A673 (cell line): ENCODE results near the gene PDE8B. TPM values are rescaled to one million over a fixed set of nuclear protein-coding genes. Genes with fewer than 3 reads are reported as not detected.

Experiments used
- BruUV-seq: library from RNA; stranded (reverse); fragments of 400-500 nt; replicated peaks from 2 replicates; lab custom pipeline; 2021; lab: Mats Ljungman, UMichigan
- CTCF ChIA-PET: fragments of 300-600 bp; sonication (Branson Sonifier 250); formaldehyde crosslinking; loops from one replicate; lab custom pipeline; 2022; ENCODE audit warnings: antibody characterized with exemption; lab: Charles Lee
- POLR2A ChIA-PET: fragments of 300-600 bp; sonication (Branson Sonifier 250); formaldehyde crosslinking; loops from one replicate; lab custom pipeline; 2022; ENCODE audit warnings: antibody characterized with exemption; ENCODE audit not compliant: low non-redundant PET; lab: Charles Lee
- DNase-seq: peaks from one replicate; pipeline ENCODE4 v3.0.0-alpha.2; 2015; ENCODE audit warnings: low spot score
- H3K27ac ChIP-seq: fragments of 200-600 bp; sonication (generic); 2 replicates; pipeline ENCODE4 v1.5.1; 2016; ENCODE audit warnings: mixed run types, low read depth, mild to moderate bottlenecking, mixed read lengths, antibody characterized with exemption, low read length; ENCODE audit not compliant: poor library complexity, severe bottlenecking
- H3K27me3 ChIP-seq: fragments of 200-600 bp; sonication (generic); replicated peaks from 2 replicates; pipeline ENCODE4 v1.6.1; 2017; ENCODE audit warnings: mixed run types, low read depth, mild to moderate bottlenecking, mixed read lengths, antibody characterized with exemption, low read length; ENCODE audit not compliant: insufficient read depth, poor library complexity
- H3K36me3 ChIP-seq: fragments of 200-600 bp; sonication (generic); 2 replicates; pipeline ENCODE4 v1.6.1; 2016; ENCODE audit warnings: mixed run types, mild to moderate bottlenecking, mixed read lengths, antibody characterized with exemption, low read length; ENCODE audit not compliant: insufficient read depth, poor library complexity, severe bottlenecking
- H3K4me1 ChIP-seq: fragments of 200-600 bp; sonication (generic); 2 replicates; pipeline ENCODE4 v1.6.1; 2017; ENCODE audit warnings: mixed run types, mild to moderate bottlenecking, mixed read lengths, antibody characterized with exemption, low read length; ENCODE audit not compliant: insufficient read depth, poor library complexity, severe bottlenecking
- H3K4me3 ChIP-seq: fragments of 200-600 bp; sonication (generic); 2 replicates; pipeline ENCODE4 v1.5.1; 2016; ENCODE audit warnings: low read depth, mixed run types, mild to moderate bottlenecking, mixed read lengths, low read length; ENCODE audit not compliant: poor library complexity, severe bottlenecking
- H3K9me3 ChIP-seq: fragments of 200-600 bp; sonication (generic); 2 replicates; pipeline ENCODE4 v1.6.1; 2016; ENCODE audit warnings: mixed run types, low read depth, mild to moderate bottlenecking, mixed read lengths, antibody characterized with exemption, low read length; ENCODE audit not compliant: poor library complexity, severe bottlenecking
- CTCF ChIP-seq: fragments of 300-800, 200-600 bp; sonication (generic); conservative IDR thresholded peaks from 2 replicates; pipeline ENCODE4 v1.5.1; 2017; ENCODE audit warnings: low read depth, mild to moderate bottlenecking, antibody characterized with exemption, low read length, moderate library complexity, mixed read lengths
- EZH2 ChIP-seq: fragments of 200-600 bp; sonication (generic); IDR thresholded peaks from 2 replicates; pipeline ENCODE4 v1.6.1; 2017; ENCODE audit warnings: borderline replicate concordance, low read depth, mild to moderate bottlenecking, mixed read lengths, antibody characterized with exemption, low read length; ENCODE audit not compliant: poor library complexity, severe bottlenecking
- intact Hi-C: fragments of 100-400 bp; cut with micrococcal nuclease; formaldehyde crosslinking; loops from one replicate; pipeline ENCODE4 v1.10.0; 2022; ENCODE audit not compliant: unreplicated experiment
- total RNA-seq: library from RNA; stranded (reverse); gene quantifications from 2 replicates; pipeline ENCODE4 v1.2.3, GENCODE V29; 2021

Gene PDE8B
- total RNA-seq, 1 experiment from 2014 or later: 0.69 TPM

- ChIA-PET POLR2A (no interaction called here), CTCF (no interaction called here)
- no peaks in the 10 kb centered on the region for H3K9me3 ChIP-seq
- no TSS peak for BruUV-seq
- H3K36me3 ChIP-seq: no peaks in the 10 kb centered on the region
- no peaks in the 10 kb centered on the region for H3K27me3 ChIP-seq
- H3K4me1 ChIP-seq: no peaks in the 10 kb centered on the region
- no peak overlapping the region for H3K4me3 ChIP-seq
- intact Hi-C loops: no loop called here
- no peak overlapping the region for H3K27ac ChIP-seq
- TF ChIP-seq EZH2 (no peak), CTCF (no peak)
- DNase-seq: no peak
Observed at GRCh38 chr5:77292026-77292757, 81.7 kb downstream of the PDE8B start.

- no TSS peak for BruUV-seq
- H3K36me3 ChIP-seq: no peaks in the 10 kb centered on the region
- intact Hi-C loops: no loop called here
- no peaks in the 10 kb centered on the region for H3K9me3 ChIP-seq
- H3K27ac ChIP-seq: no peak overlapping the region
- no peak overlapping the region for H3K4me3 ChIP-seq
- H3K4me1 ChIP-seq: no peaks in the 10 kb centered on the region
- H3K27me3 ChIP-seq: no peaks in the 10 kb centered on the region
- POLR2A ChIA-PET: no interaction called here
- CTCF ChIA-PET: no interaction called here
- no peak for DNase-seq
- TF ChIP-seq EZH2: no peak
- no peak for TF ChIP-seq CTCF
Observed at GRCh38 chr5:77294185-77294584, 83.7 kb downstream of the PDE8B start.

GRCh38 chr5:77295863-77296378, 85.4 kb downstream of the PDE8B start:
- POLR2A ChIA-PET: no interaction called here
- CTCF ChIA-PET: no interaction called here
- Histone ChIP-seq H3K27me3 (no peaks in the 10 kb centered on the region), H3K4me3 (no peak overlapping the region), H3K4me1 (no peaks in the 10 kb centered on the region), H3K9me3 (no peaks in the 10 kb centered on the region), H3K27ac (no peak overlapping the region), H3K36me3 (no peaks in the 10 kb centered on the region)
- TF ChIP-seq EZH2 (no peak), CTCF (no peak)
- no peak for DNase-seq
- BruUV-seq: no TSS peak
- intact Hi-C loops: no loop called here
